ENCODE measurements around the gene SCUBE1. TPM values are rescaled to one million over a fixed set of nuclear protein-coding genes. Genes with fewer than 3 reads are reported as not detected.

SCUBE1 gene
- total RNA-seq, 2 experiments from 2014 or later: not detected

DNA sequence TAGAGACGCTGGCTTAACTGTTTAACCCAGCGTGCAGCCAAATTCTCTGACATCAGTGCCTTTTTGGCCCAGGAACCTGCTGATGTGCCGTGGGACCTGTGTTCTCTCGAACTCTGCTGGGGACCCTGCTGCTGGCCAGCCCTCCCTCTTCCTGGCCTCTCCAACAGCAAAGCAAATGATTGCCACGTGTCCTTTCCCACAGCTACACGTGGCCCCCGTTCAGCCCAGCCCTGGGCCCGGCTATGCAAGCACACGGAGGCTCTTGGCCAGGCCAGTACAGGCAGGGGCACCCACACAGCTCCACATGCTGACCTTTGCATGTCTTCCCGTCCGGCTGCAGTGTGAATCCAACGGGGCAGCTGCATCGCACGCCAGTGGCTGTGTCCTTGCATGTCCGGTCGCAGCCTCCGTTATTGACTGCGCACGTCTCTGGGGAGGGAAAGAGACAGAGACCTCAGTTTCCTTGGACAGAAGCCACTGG is 104.6 kb downstream of the SCUBE1 start:
- no peaks in the 10 kb centered on the region for H3K9me3 ChIP-seq (ENCODE audit: low read length)
- no TSS peak for BruUV-seq (replicated peaks)
- H2AFZ ChIP-seq (ENCODE audit: low read length): no peak overlapping the region
- POLR2A ChIA-PET: no interaction called here
- H3K4me2 ChIP-seq (ENCODE audit: low read length): no peak overlapping the region
- intact Hi-C loops (cut with micrococcal nuclease; ENCODE audit: unreplicated experiment): no loop called here
- no peaks in the 10 kb centered on the region for H3K4me1 ChIP-seq (ENCODE audit: insufficient read depth, low read length, poor library complexity, severe bottlenecking)
- DNase-seq (ENCODE audit: low spot score): no peak
- CTCF ChIA-PET (ENCODE audit: unreplicated experiment): no interaction called here
- H3K27ac ChIP-seq (ENCODE audit: low read depth, low read length, poor library complexity, severe bottlenecking): no peak overlapping the region
- no peaks in the 10 kb centered on the region for H3K36me3 ChIP-seq (ENCODE audit: insufficient read depth, low read length)
- no peak overlapping the region for H3K4me3 ChIP-seq (ENCODE audit: low read depth, low read length, poor library complexity, severe bottlenecking)
- no peaks in the 10 kb centered on the region for H3K79me2 ChIP-seq (ENCODE audit: insufficient read depth, low read depth, low read length)
- H3K9me2 ChIP-seq (ENCODE audit: insufficient read depth, low read length): no peaks in the 10 kb centered on the region
- H4K20me1 ChIP-seq (ENCODE audit: insufficient read depth, low read length): no peaks in the 10 kb centered on the region
- no peak for TF ChIP-seq EZH2phosphoT487 (IDR thresholded peaks at IDR 0.05; ENCODE audit: borderline replicate concordance, low read depth, low read length)
- TF ChIP-seq, protein P1, sequence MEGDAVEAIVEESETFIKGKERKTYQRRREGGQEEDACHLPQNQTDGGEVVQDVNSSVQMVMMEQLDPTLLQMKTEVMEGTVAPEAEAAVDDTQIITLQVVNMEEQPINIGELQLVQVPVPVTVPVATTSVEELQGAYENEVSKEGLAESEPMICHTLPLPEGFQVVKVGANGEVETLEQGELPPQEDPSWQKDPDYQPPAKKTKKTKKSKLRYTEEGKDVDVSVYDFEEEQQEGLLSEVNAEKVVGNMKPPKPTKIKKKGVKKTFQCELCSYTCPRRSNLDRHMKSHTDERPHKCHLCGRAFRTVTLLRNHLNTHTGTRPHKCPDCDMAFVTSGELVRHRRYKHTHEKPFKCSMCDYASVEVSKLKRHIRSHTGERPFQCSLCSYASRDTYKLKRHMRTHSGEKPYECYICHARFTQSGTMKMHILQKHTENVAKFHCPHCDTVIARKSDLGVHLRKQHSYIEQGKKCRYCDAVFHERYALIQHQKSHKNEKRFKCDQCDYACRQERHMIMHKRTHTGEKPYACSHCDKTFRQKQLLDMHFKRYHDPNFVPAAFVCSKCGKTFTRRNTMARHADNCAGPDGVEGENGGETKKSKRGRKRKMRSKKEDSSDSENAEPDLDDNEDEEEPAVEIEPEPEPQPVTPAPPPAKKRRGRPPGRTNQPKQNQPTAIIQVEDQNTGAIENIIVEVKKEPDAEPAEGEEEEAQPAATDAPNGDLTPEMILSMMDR (conservative IDR thresholded peaks at IDR 0.05; ENCODE audit: low read length): no peak

DNA sequence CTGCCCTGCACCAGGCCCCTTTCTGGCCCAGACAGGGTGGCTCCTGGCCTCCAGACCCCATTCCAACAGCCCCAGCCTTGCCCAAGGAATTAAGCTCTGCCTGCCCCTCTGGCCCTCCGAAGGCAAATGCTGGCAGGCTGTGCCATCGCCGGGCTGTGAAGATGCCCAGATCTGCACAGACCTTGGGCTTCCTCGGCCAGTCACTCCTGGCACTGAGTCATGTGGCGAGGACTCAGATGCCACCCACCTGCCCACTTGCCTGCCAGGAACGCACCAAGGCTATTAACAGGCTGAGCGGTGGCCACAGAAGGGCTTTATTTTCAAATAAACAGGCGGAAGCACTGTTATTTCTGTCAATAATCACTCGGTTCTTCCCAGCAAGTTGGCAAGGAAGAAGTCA is 105.9 kb downstream of the SCUBE1 start:
- Histone ChIP-seq H3K9me2 (ENCODE audit: insufficient read depth, low read length) (no peaks in the 10 kb centered on the region), H3K4me3 (ENCODE audit: low read depth, low read length, poor library complexity, severe bottlenecking) (no peak overlapping the region), H3K79me2 (ENCODE audit: insufficient read depth, low read depth, low read length) (no peaks in the 10 kb centered on the region), H3K9me3 (ENCODE audit: low read length) (no peaks in the 10 kb centered on the region), H4K20me1 (ENCODE audit: insufficient read depth, low read length) (no peaks in the 10 kb centered on the region), H3K36me3 (ENCODE audit: insufficient read depth, low read length) (no peaks in the 10 kb centered on the region), H2AFZ (ENCODE audit: low read length) (no peak overlapping the region), H3K4me2 (ENCODE audit: low read length) (no peak overlapping the region), H3K4me1 (ENCODE audit: insufficient read depth, low read length, poor library complexity, severe bottlenecking) (no peaks in the 10 kb centered on the region), H3K27ac (ENCODE audit: low read depth, low read length, poor library complexity, severe bottlenecking) (no peak overlapping the region)
- intact Hi-C loops (cut with micrococcal nuclease; ENCODE audit: unreplicated experiment): no loop called here
- TF ChIP-seq, protein P1 (conservative IDR thresholded peaks at IDR 0.05; ENCODE audit: low read length): no peak
- TF ChIP-seq EZH2phosphoT487 (IDR thresholded peaks at IDR 0.05; ENCODE audit: borderline replicate concordance, low read depth, low read length): no peak
- CTCF ChIA-PET (ENCODE audit: unreplicated experiment): no interaction called here
- POLR2A ChIA-PET: no interaction called here
- no TSS peak for BruUV-seq (replicated peaks)
- no peak for DNase-seq (ENCODE audit: low spot score)

- no peaks in the 10 kb centered on the region for H4K20me1 ChIP-seq (ENCODE audit: insufficient read depth, low read length)
- no peak overlapping the region for H3K27ac ChIP-seq (ENCODE audit: low read depth, low read length, poor library complexity, severe bottlenecking)
- H3K36me3 ChIP-seq (ENCODE audit: insufficient read depth, low read length): no peaks in the 10 kb centered on the region
- intact Hi-C loops (cut with micrococcal nuclease; ENCODE audit: unreplicated experiment): no loop called here
- H3K9me2 ChIP-seq (ENCODE audit: insufficient read depth, low read length): no peaks in the 10 kb centered on the region
- no peaks in the 10 kb centered on the region for H3K4me1 ChIP-seq (ENCODE audit: insufficient read depth, low read length, poor library complexity, severe bottlenecking)
- no peak overlapping the region for H3K4me2 ChIP-seq (ENCODE audit: low read length)
- no peak for TF ChIP-seq EZH2phosphoT487 (IDR thresholded peaks at IDR 0.05; ENCODE audit: borderline replicate concordance, low read depth, low read length)
- TF ChIP-seq, protein P1 (conservative IDR thresholded peaks at IDR 0.05; ENCODE audit: low read length): no peak
- H3K79me2 ChIP-seq (ENCODE audit: insufficient read depth, low read depth, low read length): no peaks in the 10 kb centered on the region
- no peak overlapping the region for H2AFZ ChIP-seq (ENCODE audit: low read length)
- H3K4me3 ChIP-seq (ENCODE audit: low read depth, low read length, poor library complexity, severe bottlenecking): no peak overlapping the region
- DNase-seq (ENCODE audit: low spot score): no peak
- no TSS peak for BruUV-seq (replicated peaks)
- ChIA-PET POLR2A (no interaction called here), CTCF (ENCODE audit: unreplicated experiment) (no interaction called here)
- H3K9me3 ChIP-seq (ENCODE audit: low read length): no peaks in the 10 kb centered on the region
Measured at GRCh38 chr22:43236411-43237166, 106.6 kb downstream of the SCUBE1 start.
